H9 (cell line): ENCODE results near the gene ZNF618. TPM values are rescaled to one million over a fixed set of nuclear protein-coding genes. Genes with fewer than 3 reads are reported as not detected.

Experiments used
- DNase-seq: peaks from one replicate; pipeline ENCODE4 v3.0.0-alpha.2; 2017
- H2AFZ ChIP-seq: one replicate; pipeline ENCODE4 v1.6.1; 2013; ENCODE audit warnings: mild to moderate bottlenecking, low read length, control low read depth, moderate library complexity
- H2AK5ac ChIP-seq: 2 replicates; pipeline ENCODE4 v1.6.1; 2013; ENCODE audit warnings: low read length, control low read depth, mixed read lengths; ENCODE audit not compliant: insufficient read length
- H2BK120ac ChIP-seq: one replicate; pipeline ENCODE4 v1.6.1; 2013; ENCODE audit warnings: low read depth, mild to moderate bottlenecking, low read length, control low read depth, inconsistent platforms; ENCODE audit not compliant: poor library complexity, severe bottlenecking
- H2BK12ac ChIP-seq: 2 replicates; pipeline ENCODE4 v1.6.1; 2013; ENCODE audit warnings: low read length, control low read depth, mixed read lengths, low read depth; ENCODE audit not compliant: insufficient read length
- H2BK15ac ChIP-seq: 2 replicates; pipeline ENCODE4 v1.6.1; 2013; ENCODE audit warnings: low read depth, low read length, control low read depth
- H2BK20ac ChIP-seq: one replicate; pipeline ENCODE4 v1.6.1; 2013; ENCODE audit warnings: low read depth, mild to moderate bottlenecking, low read length, control low read depth, inconsistent platforms; ENCODE audit not compliant: poor library complexity, severe bottlenecking
- H2BK5ac ChIP-seq: 2 replicates; pipeline ENCODE4 v1.6.1; 2013; ENCODE audit warnings: low read length, control low read depth, mixed read lengths; ENCODE audit not compliant: insufficient read length
- H3K14ac ChIP-seq: 2 replicates; pipeline ENCODE4 v1.6.1; 2013; ENCODE audit warnings: low read length, control low read depth; ENCODE audit not compliant: insufficient read depth
- H3K18ac ChIP-seq: 2 replicates; pipeline ENCODE4 v1.6.1; 2013; ENCODE audit warnings: low read depth, mild to moderate bottlenecking, mixed read lengths, low read length, control low read depth; ENCODE audit not compliant: insufficient read length
- H3K23ac ChIP-seq: 2 replicates; pipeline ENCODE4 v1.6.1; 2013; ENCODE audit warnings: low read length, control low read depth, mixed read lengths, low read depth; ENCODE audit not compliant: insufficient read length
- H3K23me2 ChIP-seq: 2 replicates; pipeline ENCODE4 v1.6.1; 2013; ENCODE audit warnings: low read depth, mild to moderate bottlenecking, mixed read lengths, low read length, control low read depth; ENCODE audit not compliant: insufficient read length, poor library complexity, severe bottlenecking
- H3K27ac ChIP-seq: 2 replicates; pipeline ENCODE4 v1.5.1; 2013; ENCODE audit warnings: low read length, control low read depth, mixed read lengths, low read depth; ENCODE audit not compliant: insufficient read length
- H3K27me3 ChIP-seq: 2 replicates; pipeline ENCODE4 v1.6.1; 2013; ENCODE audit warnings: low read length, control low read depth, inconsistent platforms; ENCODE audit not compliant: insufficient read depth
- H3K4ac ChIP-seq: 2 replicates; pipeline ENCODE4 v1.6.1; 2013; ENCODE audit warnings: low read depth, mild to moderate bottlenecking, control low read depth, inconsistent platforms, low read length, moderate library complexity
- H3K4me1 ChIP-seq: 2 replicates; pipeline ENCODE4 v1.6.1; 2013; ENCODE audit warnings: low read length, control low read depth, inconsistent platforms; ENCODE audit not compliant: insufficient read depth
- H3K4me2 ChIP-seq: 2 replicates; pipeline ENCODE4 v1.6.1; 2013; ENCODE audit warnings: low read length, control low read depth, mixed read lengths; ENCODE audit not compliant: insufficient read length, insufficient read depth
- H3K56ac ChIP-seq: 2 replicates; pipeline ENCODE4 v1.6.1; 2013; ENCODE audit warnings: low read depth, mild to moderate bottlenecking, mixed read lengths, low read length, control low read depth; ENCODE audit not compliant: insufficient read length
- H3K79me1 ChIP-seq: 2 replicates; pipeline ENCODE4 v1.6.1; 2013; ENCODE audit warnings: low read depth, mild to moderate bottlenecking, moderate library complexity, low read length, control low read depth, inconsistent platforms; ENCODE audit not compliant: insufficient read depth, poor library complexity, severe bottlenecking
- H3K79me2 ChIP-seq: 2 replicates; pipeline ENCODE4 v1.6.1; 2013; ENCODE audit warnings: low read length, control low read depth, inconsistent platforms; ENCODE audit not compliant: insufficient read depth
- H3K9ac ChIP-seq: 2 replicates; pipeline ENCODE4 v1.6.1; 2013; ENCODE audit warnings: low read length, control low read depth, mixed read lengths; ENCODE audit not compliant: insufficient read length; ENCODE audit errors: extremely low read depth
- H3K9me3 ChIP-seq: one replicate; pipeline ENCODE4 v1.6.1; 2013; ENCODE audit warnings: low read depth, low read length, inconsistent platforms; ENCODE audit not compliant: control insufficient read depth
- H3T11ph ChIP-seq: one replicate; pipeline ENCODE4 v1.6.1; 2013; ENCODE audit warnings: mild to moderate bottlenecking, low read length, control low read depth, inconsistent platforms
- H4K20me1 ChIP-seq: one replicate; pipeline ENCODE4 v1.6.1; 2013; ENCODE audit not compliant: control insufficient read depth, insufficient read length, insufficient read depth
- H4K5ac ChIP-seq: 2 replicates; pipeline ENCODE4 v1.6.1; 2013; ENCODE audit warnings: low read depth, mild to moderate bottlenecking, mixed read lengths, low read length, control low read depth; ENCODE audit not compliant: insufficient read length
- H4K8ac ChIP-seq: replicated peaks from 2 replicates; pipeline ENCODE4 v1.6.1; 2013; ENCODE audit warnings: low read length, control low read depth, mixed read lengths, low read depth; ENCODE audit not compliant: insufficient read length
- H4K91ac ChIP-seq: 2 replicates; pipeline ENCODE4 v1.6.1; 2013; ENCODE audit warnings: low read depth, mild to moderate bottlenecking, moderate library complexity, mixed read lengths, low read length, control low read depth; ENCODE audit not compliant: insufficient read length
- H3K27ac Mint-ChIP-seq, 3 experiments: 2 replicates in 2 of 3; 3 replicates in 1 of 3; pipeline ENCODE4 v1.8.0; 2020 to 2021; ENCODE audit warnings: mixed read lengths in 3 of 3, mild to moderate bottlenecking in 1 of 3, moderate library complexity in 1 of 3
- H3K27me3 Mint-ChIP-seq: 2 replicates; pipeline ENCODE4 v1.8.0; 2021; ENCODE audit warnings: low read depth, mild to moderate bottlenecking, moderate library complexity, mixed read lengths
- H3K36me3 Mint-ChIP-seq, 3 experiments: 2 replicates in 2 of 3; 3 replicates in 1 of 3; pipeline ENCODE4 v1.8.0; 2020 to 2021; ENCODE audit warnings: low read depth in 3 of 3, mixed read lengths in 3 of 3; ENCODE audit not compliant: insufficient read depth in 1 of 3
- H3K4me1 Mint-ChIP-seq, 2 experiments: 2 replicates each; pipeline ENCODE4 v1.8.0; 2020; ENCODE audit warnings: mixed read lengths in 2 of 2
- H3K4me3 Mint-ChIP-seq, 2 experiments: 2 replicates in 1 of 2; 3 replicates in 1 of 2; pipeline ENCODE4 v1.8.0; 2020 to 2021; ENCODE audit warnings: mild to moderate bottlenecking in 2 of 2, mixed read lengths in 2 of 2, moderate library complexity in 1 of 2
- H3K9me3 Mint-ChIP-seq, 2 experiments: 2 replicates in 1 of 2; 3 replicates in 1 of 2; pipeline ENCODE4 v1.8.0; 2020; ENCODE audit warnings: mild to moderate bottlenecking in 2 of 2, mixed read lengths in 2 of 2, moderate library complexity in 1 of 2
- CTCF ChIP-seq: fragments of 200-600 bp; sonication (generic); conservative IDR thresholded peaks from 3 replicates; pipeline ENCODE4 v1.8.0; 2021; ENCODE audit warnings: antibody characterized with exemption, mild to moderate bottlenecking
- WGBS: extraction: QIAGEN DNeasy Blood & Tissue Kit; methylation state at CpG from one replicate; pipeline ENCODE4 v1.1.7; 2013; ENCODE audit warnings: missing lambda C conversion rate, low lambda C conversion rate, mixed read lengths; ENCODE audit not compliant: insufficient read length; ENCODE audit errors: extremely low coverage; 5-methylcytosine and 5-hydroxymethylcytosine counted together
- total RNA-seq: library from RNA; stranded (reverse); gene quantifications from 2 replicates; pipeline ENCODE4 v1.2.1, GENCODE V29; 2021

The ZNF618 gene
- total RNA-seq, 1 experiment from 2014 or later = 13.6 TPM

- Mint-ChIP-seq H3K9me3 (no peaks in the 10 kb centered on the region), H3K27me3 (no peaks in the 10 kb centered on the region), H3K36me3 (no peaks in the 10 kb centered on the region), H3K27ac (peak overlapping the region in 1 of 3 experiments; percentile 61; a peak in 1 of 7 replicates), H3K4me1 (peaks cover 28 to 48% of the 10 kb centered on the region in 2 experiments), H3K4me3 (no peak overlapping the region; a peak in 1 of 5 replicates)
- no peak overlapping the region for H3K4ac ChIP-seq
- no peak overlapping the region for H3T11ph ChIP-seq
- no peak overlapping the region for H2AK5ac ChIP-seq
- no CpG with 5 or more reads among the region's 6 CpGs for WGBS
- no peak for DNase-seq
- no peaks in the 10 kb centered on the region for H3K23me2 ChIP-seq
- H2BK5ac ChIP-seq = no peak overlapping the region
- no peak for TF ChIP-seq CTCF
- no peak overlapping the region for H4K8ac ChIP-seq
- H3K14ac ChIP-seq = no peak overlapping the region; the same call in 1 of the 2 replicates
- H3K4me2 ChIP-seq = no peak overlapping the region
- no peak overlapping the region for H3K56ac ChIP-seq
- H2BK15ac ChIP-seq = no peak overlapping the region
- no peaks in the 10 kb centered on the region for H3K9me3 ChIP-seq
- H4K20me1 ChIP-seq = no peaks in the 10 kb centered on the region
- peaks cover 2% of the 10 kb centered on the region; the same call in 1 of the 2 replicates for H3K4me1 ChIP-seq
- H3K79me2 ChIP-seq = no peaks in the 10 kb centered on the region; the same call in 1 of the 2 replicates
- H3K27me3 ChIP-seq = no peaks in the 10 kb centered on the region
- H3K79me1 ChIP-seq = no peaks in the 10 kb centered on the region
- H2BK120ac ChIP-seq = no peak overlapping the region
- H2BK12ac ChIP-seq = no peak overlapping the region
- no peak overlapping the region for H4K91ac ChIP-seq
- no peak overlapping the region for H4K5ac ChIP-seq
- H3K23ac ChIP-seq = no peak overlapping the region
- H3K27ac ChIP-seq = no peak overlapping the region
- H3K9ac ChIP-seq = no peak overlapping the region
- no peak overlapping the region for H2AFZ ChIP-seq
- no peak overlapping the region for H3K18ac ChIP-seq
- no peak overlapping the region for H2BK20ac ChIP-seq
Observed at GRCh38 chr9:113911850-113912557, 35.9 kb downstream of the ZNF618 start.
